CD14-positive monocyte (primary cell): Measurements from ENCODE around the gene CCR6. TPM values are rescaled to one million over a fixed set of nuclear protein-coding genes. Genes with fewer than 3 reads are reported as not detected.

Experiments used
- DNase-seq, 3 donors: peaks; one replicate each; pipeline ENCODE4 v3.0.0-alpha.2; 2011 to 2022
- H2AFZ ChIP-seq: 2 replicates; pipeline ENCODE4 v1.6.0; 2012; ENCODE audit warnings: mild to moderate bottlenecking, low read depth, low read length, inconsistent platforms; ENCODE audit not compliant: insufficient read depth, poor library complexity, severe bottlenecking
- H3K27ac ChIP-seq, 2 donors: 1 replicate in 1 of 2; 2 replicates in 1 of 2; pipeline ENCODE4 v1.5.1; 2012 to 2013; ENCODE audit warnings: low read length in 2 of 2, control low read depth in 1 of 2, inconsistent platforms in 1 of 2, low read depth in 1 of 2, mild to moderate bottlenecking in 1 of 2
- H3K27me3 ChIP-seq, 2 donors: one replicate each; pipeline versions ENCODE4 v1.6.0 to v1.6.1; 2011 to 2013; ENCODE audit warnings: low read length in 2 of 2; ENCODE audit not compliant: control insufficient read depth in 2 of 2, insufficient read depth in 2 of 2
- H3K36me3 ChIP-seq, 2 donors: replicated peaks in 1 of 2; 1 replicate in 1 of 2; 2 replicates in 1 of 2; pipeline versions ENCODE4 v1.5.1 to v1.6.1; 2012 to 2013; ENCODE audit warnings: low read length in 2 of 2, control low read depth in 1 of 2, inconsistent platforms in 1 of 2, mild to moderate bottlenecking in 1 of 2; ENCODE audit not compliant: insufficient read depth in 2 of 2, control insufficient read depth in 1 of 2
- H3K4me1 ChIP-seq, 2 donors: 1 replicate in 1 of 2; 2 replicates in 1 of 2; pipeline versions ENCODE4 v1.5.1 to v1.6.1; 2012 to 2013; ENCODE audit warnings: low read length in 2 of 2, control low read depth in 1 of 2, inconsistent platforms in 1 of 2, mild to moderate bottlenecking in 1 of 2, moderate library complexity in 1 of 2; ENCODE audit not compliant: insufficient read depth in 2 of 2, control insufficient read depth in 1 of 2
- H3K4me2 ChIP-seq: replicated peaks from 2 replicates; pipeline ENCODE3; 2012; ENCODE audit warnings: low read length, moderate library complexity, mild to moderate bottlenecking; ENCODE audit not compliant: poor library complexity, severe bottlenecking; ENCODE audit errors: extremely low read depth
- H3K4me3 ChIP-seq, 3 experiments: fragments of 200-600 bp in 1 of 3; sonication (generic) in 1 of 3; replicated peaks in 1 of 3; 1 replicate in 2 of 3; 2 replicates in 1 of 3; pipeline ENCODE4 v1.5.1; 2011 to 2013; ENCODE audit warnings: low read length in 3 of 3, mild to moderate bottlenecking in 3 of 3, control low read depth in 2 of 3, low read depth in 2 of 3, inconsistent platforms in 1 of 3, moderate library complexity in 1 of 3
- H3K79me2 ChIP-seq: 2 replicates; pipeline ENCODE4 v1.6.0; 2012; ENCODE audit warnings: mild to moderate bottlenecking, control low read depth, inconsistent platforms, low read length, moderate library complexity; ENCODE audit not compliant: insufficient read depth
- H3K9ac ChIP-seq: 2 replicates; pipeline ENCODE4 v1.6.0; 2017; ENCODE audit warnings: low read length, mild to moderate bottlenecking; ENCODE audit not compliant: insufficient read depth, poor library complexity, severe bottlenecking
- H3K9me3 ChIP-seq, 2 donors: replicated peaks in 1 of 2; 1 replicate in 1 of 2; 2 replicates in 1 of 2; pipeline versions ENCODE4 v1.5.1 to v1.6.1; 2012 to 2013; ENCODE audit warnings: low read length in 2 of 2, control low read depth in 1 of 2; ENCODE audit not compliant: control insufficient read depth in 1 of 2, insufficient read depth in 1 of 2
- H4K20me1 ChIP-seq: 2 replicates; pipeline ENCODE4 v1.6.0; 2012; ENCODE audit warnings: mild to moderate bottlenecking, low read length, control low read depth, moderate library complexity; ENCODE audit not compliant: insufficient read depth
- H3K27ac Mint-ChIP-seq, 7 donors: one replicate each; pipeline ENCODE4 v1.8.0; 2020; ENCODE audit warnings: mild to moderate bottlenecking in 7 of 7, mixed read lengths in 7 of 7, moderate library complexity in 6 of 7, inconsistent platforms in 2 of 7
- H3K27me3 Mint-ChIP-seq, 3 donors: one replicate each; pipeline ENCODE4 v1.8.0; 2021 to 2022; ENCODE audit warnings: low read depth in 3 of 3, mild to moderate bottlenecking in 3 of 3, mixed read lengths in 3 of 3, moderate library complexity in 3 of 3, inconsistent platforms in 1 of 3
- H3K36me3 Mint-ChIP-seq, 2 donors: one replicate each; pipeline ENCODE4 v1.8.0; 2020; ENCODE audit warnings: mixed read lengths in 2 of 2, inconsistent platforms in 1 of 2, mild to moderate bottlenecking in 1 of 2
- H3K4me1 Mint-ChIP-seq: one replicate; pipeline ENCODE4 v1.8.0; 2020; ENCODE audit warnings: mild to moderate bottlenecking, mixed read lengths
- H3K4me3 Mint-ChIP-seq, 2 donors: one replicate each; pipeline ENCODE4 v1.8.0; 2020; ENCODE audit warnings: mild to moderate bottlenecking in 2 of 2, mixed read lengths in 2 of 2, moderate library complexity in 1 of 2
- H3K9me3 Mint-ChIP-seq, 7 donors: one replicate each; pipeline ENCODE4 v1.8.0; 2020 to 2022; ENCODE audit warnings: mixed read lengths in 7 of 7, mild to moderate bottlenecking in 6 of 7, moderate library complexity in 6 of 7, inconsistent platforms in 2 of 7
- CTCF ChIP-seq: fragments of 200-600 bp; IDR thresholded peaks from one replicate; pipeline ENCODE4 v1.8.0; 2022; ENCODE audit warnings: antibody characterized with exemption, mild to moderate bottlenecking
- WGBS: methylation state at CpG from one replicate; pipeline ENCODE4 v1.1.5; 2013; ENCODE audit warnings: missing lambda C conversion rate; ENCODE audit not compliant: insufficient coverage; 5-methylcytosine and 5-hydroxymethylcytosine counted together
- intact Hi-C, 2 donors: fragments of 100-400 bp; cut with micrococcal nuclease; formaldehyde crosslinking; loops; one replicate each; pipeline versions ENCODE4 v1.15.0 to v1.15.1; 2023
- polyA plus RNA-seq, 3 donors: library from polyadenylated mRNA; depleted of rRNA in 1 of 3; unstranded in 2 of 3; stranded (reverse) in 1 of 3; fragments of 300-500 nt in 2 of 3; fragments of >200 nt in 1 of 3; fragmentation: Illumina TruSeq in 2 of 3; gene quantifications; 1 replicate in 2 of 3; 2 replicates in 1 of 3; pipeline ENCODE4 v1.2.3, GENCODE V29; 2012 to 2021

Gene CCR6
- polyA plus RNA-seq, 3 donors, result 0.07 to 0.43 TPM; not detected in 1

GRCh38 chr6:167118006-167118405 lies 4.9 kb upstream of the CCR6 start:
- Histone ChIP-seq H2AFZ (no peak overlapping the region), H3K4me2 (no peak overlapping the region), H4K20me1 (no peaks in the 10 kb centered on the region), H3K4me1 (peaks cover 8% of the 10 kb centered on the region in 2 donors), H3K27ac (no peak overlapping the region), H3K27me3 (no peaks in the 10 kb centered on the region), H3K36me3 (no peaks in the 10 kb centered on the region), H3K9ac (no peak overlapping the region), H3K79me2 (no peaks in the 10 kb centered on the region), H3K4me3 (no peak overlapping the region), H3K9me3 (no peaks in the 10 kb centered on the region)
- TF ChIP-seq CTCF, result no peak
- 100% methylated on average over 2 of the region's 7 CpGs for WGBS
- Mint-ChIP-seq H3K27me3 (peaks cover 0 to 2% (median 0%) of the 10 kb centered on the region in 3 donors), H3K36me3 (no peaks in the 10 kb centered on the region), H3K4me1 (peaks cover 8% of the 10 kb centered on the region), H3K27ac (peak overlapping the region in 1 of 7 donors; percentile 1), H3K9me3 (peaks cover 0 to 3% (median 0%) of the 10 kb centered on the region in 7 donors), H3K4me3 (no peak overlapping the region)
- intact Hi-C loops, result no loop called here
- no peak for DNase-seq

GRCh38 chr6:167118839-167119238 lies 4.1 kb upstream of the CCR6 start:
- Histone ChIP-seq H3K27me3 (no peaks in the 10 kb centered on the region), H4K20me1 (no peaks in the 10 kb centered on the region), H2AFZ (peak overlapping the region; percentile 38), H3K9ac (no peak overlapping the region), H3K27ac (no peak overlapping the region), H3K79me2 (no peaks in the 10 kb centered on the region), H3K4me3 (no peak overlapping the region), H3K4me2 (no peak overlapping the region), H3K9me3 (no peaks in the 10 kb centered on the region), H3K4me1 (peaks cover 8% of the 10 kb centered on the region in 2 donors), H3K36me3 (no peaks in the 10 kb centered on the region)
- intact Hi-C loops, result no loop called here
- H3K9me3 Mint-ChIP-seq, result peaks cover 0 to 3% (median 0%) of the 10 kb centered on the region in 7 donors
- 92% methylated on average over 10 of the region's 12 CpGs for WGBS
- H3K36me3 Mint-ChIP-seq, result no peaks in the 10 kb centered on the region
- TF ChIP-seq CTCF, result no peak
- H3K27me3 Mint-ChIP-seq, result peaks cover 0 to under 1% (median 0%) of the 10 kb centered on the region in 3 donors
- peaks cover 11% of the 10 kb centered on the region for H3K4me1 Mint-ChIP-seq
- no peak for DNase-seq
- H3K4me3 Mint-ChIP-seq, result no peak overlapping the region
- peak overlapping the region in 2 of 7 donors; percentile 34 to 51 for H3K27ac Mint-ChIP-seq
